ENCODE measurements around the gene ACTR1A. TPM values are rescaled to one million over a fixed set of nuclear protein-coding genes. Genes with fewer than 3 reads are reported as not detected.

ACTR1A gene
- total and polyA plus RNA-seq, 2 donors, result 60.2 to 63.7 TPM

GRCh38 chr10:102431452-102432124 lies 70.9 kb downstream of the ACTR1A start:
- 29% methylated on average over 4 of the region's 4 CpGs for WGBS
- H3K36me3 ChIP-seq (ENCODE audit: control insufficient read depth in 2 of 2, insufficient read depth in 2 of 2, low read length in 1 of 2), result no peaks in the 10 kb centered on the region
- peak overlapping the region; percentile 95 to 97 for H3K4me3 ChIP-seq (ENCODE audit: low read length in 2 of 2)
- H3K4me1 ChIP-seq (ENCODE audit: control insufficient read depth in 2 of 2, insufficient read depth in 2 of 2, low read length in 2 of 2), result peaks cover 11 to 46% of the 10 kb centered on the region in 2 donors
- H3K9me3 ChIP-seq (ENCODE audit: control insufficient read depth in 2 of 2, insufficient read depth in 1 of 2, low read length in 1 of 2), result peaks cover 0 to 6% of the 10 kb centered on the region in 2 donors
- peak overlapping the region; percentile 74 to 76 for H3K27ac ChIP-seq (ENCODE audit: low read depth in 1 of 2, low read length in 1 of 2)
- no peak for DNase-seq (ENCODE audit: low read depth in 6 of 9, low spot score in 9 of 9)
- H3K27me3 ChIP-seq (ENCODE audit: control insufficient read depth in 2 of 2, insufficient read depth in 1 of 2, low read length in 1 of 2), result peaks cover 2 to 17% of the 10 kb centered on the region in 2 donors

- H3K4me1 ChIP-seq (ENCODE audit: control insufficient read depth in 2 of 2, insufficient read depth in 2 of 2, low read length in 2 of 2), result peaks cover 7 to 25% of the 10 kb centered on the region in 2 donors
- peaks cover 0 to 5% of the 10 kb centered on the region in 2 donors for H3K27me3 ChIP-seq (ENCODE audit: control insufficient read depth in 2 of 2, insufficient read depth in 1 of 2, low read length in 1 of 2)
- peaks cover 0 to 6% of the 10 kb centered on the region in 2 donors for H3K9me3 ChIP-seq (ENCODE audit: control insufficient read depth in 2 of 2, insufficient read depth in 1 of 2, low read length in 1 of 2)
- no peak overlapping the region for H3K27ac ChIP-seq (ENCODE audit: low read depth in 1 of 2, low read length in 1 of 2)
- 97% methylated on average over 8 of the region's 8 CpGs for WGBS
- peaks cover 3 to 4% of the 10 kb centered on the region in 2 donors for H3K36me3 ChIP-seq (ENCODE audit: control insufficient read depth in 2 of 2, insufficient read depth in 2 of 2, low read length in 1 of 2)
- H3K4me3 ChIP-seq (ENCODE audit: low read length in 2 of 2), result no peak overlapping the region
- DNase-seq (ENCODE audit: low read depth in 6 of 9, low spot score in 9 of 9), result no peak
Observed at GRCh38 chr10:102429468-102429867, 73.0 kb downstream of the ACTR1A start.

Other genes starting within 250 kb of the ACTR1A start
- 35.6 TPM for gene NFKB2, start 107.0 kb downstream of the ACTR1A start, total RNA-seq
- gene NFKB2, start 107.0 kb downstream of the ACTR1A start, polyA plus RNA-seq, result 37.8 TPM
- 4.6 TPM for gene PSD, start 83.9 kb downstream of the ACTR1A start, total RNA-seq
- 3.8 TPM for gene PSD, start 83.9 kb downstream of the ACTR1A start, polyA plus RNA-seq
- 7.8 TPM for gene FBXL15, start 81.9 kb downstream of the ACTR1A start, total RNA-seq
- gene FBXL15, start 81.9 kb downstream of the ACTR1A start, polyA plus RNA-seq, result 12.0 TPM
- gene CUEDC2, start 70.1 kb downstream of the ACTR1A start, total RNA-seq, result 40.5 TPM
- gene CUEDC2, start 70.1 kb downstream of the ACTR1A start, polyA plus RNA-seq, result 52.4 TPM
- gene C10orf95, start 51.2 kb downstream of the ACTR1A start, total RNA-seq, result 0.19 TPM
- gene C10orf95, start 51.2 kb downstream of the ACTR1A start, polyA plus RNA-seq, result 0.46 TPM
- gene SUFU, start 1.3 kb upstream of the ACTR1A start, total RNA-seq, result 2.6 TPM
- 4.3 TPM for gene SUFU, start 1.3 kb upstream of the ACTR1A start, polyA plus RNA-seq
- gene TRIM8, start 141.8 kb upstream of the ACTR1A start, total RNA-seq, result 21.7 TPM
- gene TRIM8, start 141.8 kb upstream of the ACTR1A start, polyA plus RNA-seq, result 65.5 TPM
- 4.7 TPM for gene ARL3, start 211.7 kb upstream of the ACTR1A start, total RNA-seq
- 8.3 TPM for gene ARL3, start 211.7 kb upstream of the ACTR1A start, polyA plus RNA-seq
- 14.9 TPM for gene SFXN2, start 211.9 kb upstream of the ACTR1A start, total RNA-seq
- gene SFXN2, start 211.9 kb upstream of the ACTR1A start, polyA plus RNA-seq, result 10.8 TPM
- 30.7 TPM for gene WBP1L, start 241.2 kb upstream of the ACTR1A start, total RNA-seq
- 75.9 TPM for gene WBP1L, start 241.2 kb upstream of the ACTR1A start, polyA plus RNA-seq

All from thymus (tissue), 11 donors.